Measurements from ENCODE around the gene TGM1. TPM values are rescaled to one million over a fixed set of nuclear protein-coding genes. Genes with fewer than 3 reads are reported as not detected.

TGM1 gene
- total RNA-seq, 1 donor from 2014 or later = 4.9 TPM

GRCh38 chr14:24281636-24282035 is 18.7 kb upstream of the TGM1 start:
- Histone ChIP-seq H3K9me3 (ENCODE audit: low read depth) (no peaks in the 10 kb centered on the region), H4K20me1 (ENCODE audit: low read depth) (no peaks in the 10 kb centered on the region), H3K79me2 (ENCODE audit: low read depth) (no peaks in the 10 kb centered on the region), H3K4me3 (no peak overlapping the region), H3K9ac (no peak overlapping the region), H3F3A (ENCODE audit: low read depth) (no peaks in the 10 kb centered on the region), H3K4me1 (no peaks in the 10 kb centered on the region), H3K27me3 (no peaks in the 10 kb centered on the region), H3K4me2 (no peak overlapping the region), H3K36me3 (no peaks in the 10 kb centered on the region), H2AFZ (replicated peaks) (no peak overlapping the region), H3K27ac (no peak overlapping the region)
- no peaks in the 10 kb centered on the region for H3K4me1 Mint-ChIP-seq
- H3K27ac Mint-ChIP-seq = no peak overlapping the region
- H3K9me3 Mint-ChIP-seq = no peaks in the 10 kb centered on the region
- H3K27me3 Mint-ChIP-seq (ENCODE audit: insufficient read depth, low read depth) = peaks cover 4% of the 10 kb centered on the region
- no peak overlapping the region for H3K4me3 Mint-ChIP-seq
- H3K36me3 Mint-ChIP-seq = no peaks in the 10 kb centered on the region
- no peak for TF ChIP-seq CTCF (IDR thresholded peaks at IDR 0.05)
- TF ChIP-seq EZH2 (IDR thresholded peaks at IDR 0.05) = no peak
- no peak for TF ChIP-seq EZH2phosphoT487 (IDR thresholded peaks at IDR 0.05)
- no peak for DNase-seq (ENCODE audit: low spot score)

- peak overlapping the region; percentile 44 for H3K27ac Mint-ChIP-seq
- H3K36me3 Mint-ChIP-seq = no peaks in the 10 kb centered on the region
- H3K4me1 Mint-ChIP-seq = no peaks in the 10 kb centered on the region
These were observed 18.0 kb upstream of the TGM1 start for GRCh38 chr14:24280797-24281460.

GRCh38 chr14:24279301-24280186 is 16.6 kb upstream of the TGM1 start:
- no peaks in the 10 kb centered on the region for H3K9me3 ChIP-seq (ENCODE audit: low read depth)
- no peak overlapping the region for H3K27ac ChIP-seq
- Mint-ChIP-seq H3K4me1 (no peaks in the 10 kb centered on the region), H3K4me3 (no peak overlapping the region), H3K36me3 (no peaks in the 10 kb centered on the region), H3K27ac (no peak overlapping the region), H3K9me3 (no peaks in the 10 kb centered on the region), H3K27me3 (ENCODE audit: insufficient read depth, low read depth) (peaks cover 2% of the 10 kb centered on the region)
- H3F3A ChIP-seq (ENCODE audit: low read depth) = no peaks in the 10 kb centered on the region
- no peak overlapping the region for H2AFZ ChIP-seq (replicated peaks)
- no peaks in the 10 kb centered on the region for H3K27me3 ChIP-seq
- no peak for DNase-seq (ENCODE audit: low spot score)
- no peak for TF ChIP-seq EZH2 (IDR thresholded peaks at IDR 0.05)
- TF ChIP-seq CTCF (IDR thresholded peaks at IDR 0.05) = peak; percentile 11
- TF ChIP-seq EZH2phosphoT487 (IDR thresholded peaks at IDR 0.05) = no peak
- no peaks in the 10 kb centered on the region for H3K79me2 ChIP-seq (ENCODE audit: low read depth)
- no peak overlapping the region for H3K9ac ChIP-seq
- no peaks in the 10 kb centered on the region for H4K20me1 ChIP-seq (ENCODE audit: low read depth)
- H3K4me1 ChIP-seq = no peaks in the 10 kb centered on the region
- H3K4me2 ChIP-seq = no peak overlapping the region
- no peaks in the 10 kb centered on the region for H3K36me3 ChIP-seq
- no peak overlapping the region for H3K4me3 ChIP-seq

More at GRCh38 chr14:24280797-24281460, 18.0 kb upstream of the TGM1 start:
- Histone ChIP-seq H2AFZ (replicated peaks) (no peak overlapping the region), H3K4me3 (no peak overlapping the region), H3K9me3 (ENCODE audit: low read depth) (no peaks in the 10 kb centered on the region), H3K27me3 (no peaks in the 10 kb centered on the region), H3K79me2 (ENCODE audit: low read depth) (no peaks in the 10 kb centered on the region), H3K27ac (no peak overlapping the region), H4K20me1 (ENCODE audit: low read depth) (no peaks in the 10 kb centered on the region), H3K4me1 (no peaks in the 10 kb centered on the region), H3K4me2 (no peak overlapping the region), H3K9ac (no peak overlapping the region), H3F3A (ENCODE audit: low read depth) (no peaks in the 10 kb centered on the region), H3K36me3 (no peaks in the 10 kb centered on the region)
- peaks cover 4% of the 10 kb centered on the region for H3K27me3 Mint-ChIP-seq (ENCODE audit: insufficient read depth, low read depth)
- H3K9me3 Mint-ChIP-seq = no peaks in the 10 kb centered on the region
- TF ChIP-seq CTCF (IDR thresholded peaks at IDR 0.05) = no peak
- no peak for TF ChIP-seq EZH2 (IDR thresholded peaks at IDR 0.05)
- TF ChIP-seq EZH2phosphoT487 (IDR thresholded peaks at IDR 0.05) = no peak
- DNase-seq (ENCODE audit: low spot score) = no peak
- H3K4me3 Mint-ChIP-seq = no peak overlapping the region

Measured in neural progenitor cell (in vitro differentiated cells).